Mesothelial cell of epicardium (in vitro differentiated cells): Measurements from ENCODE around the gene SLC12A2. TPM values are rescaled to one million over a fixed set of nuclear protein-coding genes. Genes with fewer than 3 reads are reported as not detected.
A peak's percentile ranks its signal among the peaks of the same experiment; 100 is the strongest.

ENCODE experiments used
- DNase-seq, 2 experiments: peaks; one replicate each; pipeline ENCODE4 v3.0.0; 2021; ENCODE audit warnings: low spot score in 2 of 2; ENCODE audit not compliant: unreplicated experiment in 2 of 2
- H3K27ac Mint-ChIP-seq: 2 replicates; pipeline ENCODE4 v1.8.0; 2021; ENCODE audit warnings: mixed read lengths
- H3K27me3 Mint-ChIP-seq: 2 replicates; pipeline ENCODE4 v1.8.0; 2021; ENCODE audit warnings: low read depth, mixed read lengths
- H3K36me3 Mint-ChIP-seq: 2 replicates; pipeline ENCODE4 v1.8.0; 2021; ENCODE audit warnings: mixed read lengths
- H3K4me1 Mint-ChIP-seq: 2 replicates; pipeline ENCODE4 v1.8.0; 2021; ENCODE audit warnings: mixed read lengths
- H3K4me3 Mint-ChIP-seq: 2 replicates; pipeline ENCODE4 v1.8.0; 2021; ENCODE audit warnings: mild to moderate bottlenecking, moderate library complexity, mixed read lengths
- H3K9me3 Mint-ChIP-seq: 2 replicates; pipeline ENCODE4 v1.8.0; 2021; ENCODE audit warnings: mixed read lengths
- CTCF ChIP-seq: fragments of 200-600 bp; sonication (generic); IDR thresholded peaks from one replicate; pipeline ENCODE4 v1.5.0; 2021; ENCODE audit warnings: antibody characterized with exemption; ENCODE audit not compliant: unreplicated experiment
- total RNA-seq: library from RNA; stranded (reverse); gene quantifications from 3 replicates; pipeline ENCODE4 v1.2.1, GENCODE V29; 2021

Gene SLC12A2
- total RNA-seq, 1 donor from 2014 or later = 27.0 TPM

- Mint-ChIP-seq H3K4me1 (peaks cover 21% of the 10 kb centered on the region), H3K27me3 (no peaks in the 10 kb centered on the region), H3K9me3 (no peaks in the 10 kb centered on the region), H3K36me3 (peaks cover 5% of the 10 kb centered on the region), H3K27ac (no peak overlapping the region), H3K4me3 (no peak overlapping the region)
- no peak for DNase-seq
- TF ChIP-seq CTCF = no peak
Observed at GRCh38 chr5:128193665-128194390, 110.3 kb downstream of the SLC12A2 start.

- TF ChIP-seq CTCF = no peak
- Mint-ChIP-seq H3K27me3 (no peaks in the 10 kb centered on the region), H3K27ac (no peak overlapping the region), H3K4me3 (no peak overlapping the region), H3K9me3 (no peaks in the 10 kb centered on the region), H3K4me1 (peaks cover 21% of the 10 kb centered on the region), H3K36me3 (peaks cover 7% of the 10 kb centered on the region)
- no peak for DNase-seq
Observed at GRCh38 chr5:128195316-128195715, 111.8 kb downstream of the SLC12A2 start.

- no peak overlapping the region for H3K27ac Mint-ChIP-seq
- peaks cover 25% of the 10 kb centered on the region for H3K4me1 Mint-ChIP-seq
- TF ChIP-seq CTCF = no peak
- peaks cover 7% of the 10 kb centered on the region for H3K36me3 Mint-ChIP-seq
- H3K4me3 Mint-ChIP-seq = no peak overlapping the region
- no peak for DNase-seq
- H3K9me3 Mint-ChIP-seq = no peaks in the 10 kb centered on the region
- H3K27me3 Mint-ChIP-seq = no peaks in the 10 kb centered on the region
Observed at GRCh38 chr5:128196080-128196479, 112.5 kb downstream of the SLC12A2 start.

- peaks cover 31% of the 10 kb centered on the region for H3K4me1 Mint-ChIP-seq
- no peaks in the 10 kb centered on the region for H3K27me3 Mint-ChIP-seq
- peak overlapping the region; percentile 30 for H3K27ac Mint-ChIP-seq
- H3K36me3 Mint-ChIP-seq = peaks cover 7% of the 10 kb centered on the region
- H3K9me3 Mint-ChIP-seq = no peaks in the 10 kb centered on the region
- no peak for DNase-seq
- TF ChIP-seq CTCF = no peak
- H3K4me3 Mint-ChIP-seq = no peak overlapping the region
Observed at GRCh38 chr5:128196791-128197190, 113.2 kb downstream of the SLC12A2 start.

- no peaks in the 10 kb centered on the region for H3K9me3 Mint-ChIP-seq
Observed at GRCh38 chr5:128197896-128198522, 114.4 kb downstream of the SLC12A2 start.

More at GRCh38 chr5:128197896-128198522, 114.4 kb downstream of the SLC12A2 start:
- H3K4me3 Mint-ChIP-seq = no peak overlapping the region
- no peak for TF ChIP-seq CTCF
- H3K36me3 Mint-ChIP-seq = peaks cover 7% of the 10 kb centered on the region
- H3K27me3 Mint-ChIP-seq = no peaks in the 10 kb centered on the region
- peak overlapping the region; percentile 27 for H3K27ac Mint-ChIP-seq
- no peak for DNase-seq
- H3K4me1 Mint-ChIP-seq = peaks cover 33% of the 10 kb centered on the region
